ENCODE results near the gene HEATR5B.
"Not testable (repeated sequence)": the region's sequence is repeated elsewhere in the genome, so short reads cannot be mapped to it uniquely, and the experiment has no call there.

Gene HEATR5B

GRCh38 chr2:36954977-36955607, 129.1 kb downstream of the HEATR5B start:
- H3K4me1 Mint-ChIP-seq (ENCODE audit: low read depth), result peaks cover 15% of the 10 kb centered on the region
- no peak overlapping the region for H3K27ac Mint-ChIP-seq
- H3K9me3 Mint-ChIP-seq, result no peaks in the 10 kb centered on the region
- no peak overlapping the region for H3K4me3 Mint-ChIP-seq
- H3K36me3 Mint-ChIP-seq (ENCODE audit: low read depth), result peaks cover 5% of the 10 kb centered on the region
- no peaks in the 10 kb centered on the region for H3K27me3 Mint-ChIP-seq (ENCODE audit: low read depth)

DNA sequence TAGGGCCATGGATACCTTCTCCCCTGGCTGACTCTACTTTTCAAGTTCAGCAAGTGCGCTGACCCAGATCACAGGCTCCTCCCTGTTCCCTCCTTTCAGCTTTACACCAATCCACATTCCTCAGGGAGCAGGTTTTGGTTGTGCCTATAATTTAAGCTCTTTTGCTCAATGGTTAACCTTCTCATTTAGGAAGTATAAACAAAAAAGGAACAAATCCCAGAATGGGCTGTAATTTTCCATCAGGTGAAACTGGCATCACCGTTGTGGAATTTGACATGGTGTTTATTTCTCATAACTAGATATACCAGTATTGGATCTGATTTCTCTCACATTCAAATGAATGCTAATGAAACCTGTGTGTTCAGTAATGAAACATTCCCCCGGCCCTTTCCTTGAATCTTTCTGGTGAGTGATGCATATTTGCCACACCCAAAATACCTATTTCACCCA, 131.4 kb downstream of the HEATR5B start:
- Mint-ChIP-seq H3K27ac (no peak overlapping the region), H3K4me1 (ENCODE audit: low read depth) (peaks cover 5% of the 10 kb centered on the region), H3K27me3 (ENCODE audit: low read depth) (no peaks in the 10 kb centered on the region), H3K36me3 (ENCODE audit: low read depth) (peaks cover 5% of the 10 kb centered on the region), H3K4me3 (no peak overlapping the region), H3K9me3 (no peaks in the 10 kb centered on the region)

GRCh38 chr2:36951574-36951973, 132.6 kb downstream of the HEATR5B start:
- H3K9me3 Mint-ChIP-seq, result no peaks in the 10 kb centered on the region
- H3K27me3 Mint-ChIP-seq (ENCODE audit: low read depth), result no peaks in the 10 kb centered on the region
- no peak overlapping the region for H3K4me3 Mint-ChIP-seq
- H3K4me1 Mint-ChIP-seq (ENCODE audit: low read depth), result peaks cover 5% of the 10 kb centered on the region
- H3K36me3 Mint-ChIP-seq (ENCODE audit: low read depth), result peaks cover 5% of the 10 kb centered on the region
- no peak overlapping the region for H3K27ac Mint-ChIP-seq

- H3K4me1 Mint-ChIP-seq (ENCODE audit: low read depth), result peaks cover 5% of the 10 kb centered on the region
- no peaks in the 10 kb centered on the region for H3K9me3 Mint-ChIP-seq
- H3K27me3 Mint-ChIP-seq (ENCODE audit: low read depth), result no peaks in the 10 kb centered on the region
- peaks cover 5% of the 10 kb centered on the region for H3K36me3 Mint-ChIP-seq (ENCODE audit: low read depth)
- no peak overlapping the region for H3K27ac Mint-ChIP-seq
- no peak overlapping the region for H3K4me3 Mint-ChIP-seq
These were observed 133.1 kb downstream of the HEATR5B start for GRCh38 chr2:36951027-36951518.

- Mint-ChIP-seq H3K27me3 (ENCODE audit: low read depth) (no peaks in the 10 kb centered on the region), H3K4me1 (ENCODE audit: low read depth) (peaks cover 4% of the 10 kb centered on the region), H3K27ac (no peak overlapping the region), H3K36me3 (ENCODE audit: low read depth) (peaks cover 2% of the 10 kb centered on the region), H3K9me3 (no peaks in the 10 kb centered on the region), H3K4me3 (no peak overlapping the region)
These were observed 134.3 kb downstream of the HEATR5B start for GRCh38 chr2:36949845-36950244.

- not testable (repeated sequence) for H3K36me3 Mint-ChIP-seq (ENCODE audit: low read depth); H3K27me3 Mint-ChIP-seq (ENCODE audit: low read depth); H3K4me1 Mint-ChIP-seq (ENCODE audit: low read depth); H3K4me3 Mint-ChIP-seq; H3K9me3 Mint-ChIP-seq; H3K27ac Mint-ChIP-seq
These were observed 138.9 kb downstream of the HEATR5B start for GRCh38 chr2:36945240-36945639.

DNA sequence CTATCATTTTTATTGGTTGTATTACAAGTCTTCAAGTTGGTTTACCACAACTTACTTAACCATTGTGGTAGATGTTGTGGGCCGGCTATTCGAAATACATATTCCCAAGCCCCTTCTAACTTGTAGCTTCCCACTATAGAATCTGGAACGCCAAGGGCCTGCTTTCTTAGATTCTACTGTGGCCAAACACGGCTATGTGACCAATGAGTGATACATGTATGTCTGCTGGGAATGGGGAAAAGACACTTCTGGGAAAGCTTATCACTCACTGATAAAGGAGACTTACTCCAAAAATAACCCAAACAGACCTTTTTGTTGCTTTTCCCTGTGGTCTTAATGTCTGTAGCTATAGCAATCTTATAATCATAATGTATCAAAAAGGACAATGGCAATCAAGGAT, 142.3 kb downstream of the HEATR5B start:
- Mint-ChIP-seq H3K27me3 (ENCODE audit: low read depth) (no peaks in the 10 kb centered on the region), H3K4me3 (no peak overlapping the region)

GRCh38 chr2:36936526-36936925, 147.6 kb downstream of the HEATR5B start:
- not testable (repeated sequence) for H3K27ac Mint-ChIP-seq; H3K4me1 Mint-ChIP-seq (ENCODE audit: low read depth); H3K27me3 Mint-ChIP-seq (ENCODE audit: low read depth); H3K9me3 Mint-ChIP-seq; H3K4me3 Mint-ChIP-seq; H3K36me3 Mint-ChIP-seq (ENCODE audit: low read depth)

More for the DNA sequence above, 142.3 kb downstream of the HEATR5B start:
- H3K4me1 Mint-ChIP-seq (ENCODE audit: low read depth), result peaks cover 2% of the 10 kb centered on the region
- no peaks in the 10 kb centered on the region for H3K36me3 Mint-ChIP-seq (ENCODE audit: low read depth)
- no peaks in the 10 kb centered on the region for H3K9me3 Mint-ChIP-seq
- H3K27ac Mint-ChIP-seq, result no peak overlapping the region

GRCh38 chr2:36931688-36932087, 152.5 kb downstream of the HEATR5B start:
- not testable (repeated sequence) for H3K4me3 Mint-ChIP-seq; H3K9me3 Mint-ChIP-seq; H3K36me3 Mint-ChIP-seq (ENCODE audit: low read depth); H3K27ac Mint-ChIP-seq; H3K27me3 Mint-ChIP-seq (ENCODE audit: low read depth); H3K4me1 Mint-ChIP-seq (ENCODE audit: low read depth)

Measured in T-helper 1 cell treated with Interleukin-12 subunit alpha and Interleukin-12 subunit beta and Interleukin-4 antibody, amounts not matched to agents 30 μg/mL and 1 μg/mL, for 36 hours (primary cell).